Measurements from ENCODE around the gene EFNA5. TPM values are rescaled to one million over a fixed set of nuclear protein-coding genes. Genes with fewer than 3 reads are reported as not detected.

EFNA5 gene
- total RNA-seq, 2 donors from 2014 or later: 5.6 to 7.2 TPM

GRCh38 chr5:107636068-107636467, 34.7 kb downstream of the EFNA5 start:
- no peak for DNase-seq (ENCODE audit: low spot score)
- no peaks in the 10 kb centered on the region for H3K9me3 ChIP-seq
- no peaks in the 10 kb centered on the region for H3K36me3 ChIP-seq
- 87% methylated on average over 4 of the region's 4 CpGs for WGBS
- H3K4me3 ChIP-seq: no peak overlapping the region
- H3K27ac ChIP-seq: no peak overlapping the region
- intact Hi-C loops (cut with DNase I): no loop called here
- H3K4me1 ChIP-seq (replicated peaks): no peaks in the 10 kb centered on the region
- H3K27me3 ChIP-seq (replicated peaks; ENCODE audit: insufficient read depth): no peaks in the 10 kb centered on the region
- no peak for TF ChIP-seq CTCF (IDR thresholded peaks at IDR 0.05)
- TF ChIP-seq POLR2AphosphoS5 (IDR thresholded peaks at IDR 0.05): no peak
- no peak for TF ChIP-seq POLR2A (IDR thresholded peaks at IDR 0.05)

- TF ChIP-seq POLR2AphosphoS5 (IDR thresholded peaks at IDR 0.05) (no peak), CTCF (IDR thresholded peaks at IDR 0.05) (no peak), POLR2A (IDR thresholded peaks at IDR 0.05) (no peak)
- Histone ChIP-seq H3K27me3 (replicated peaks; ENCODE audit: insufficient read depth) (no peaks in the 10 kb centered on the region), H3K36me3 (no peaks in the 10 kb centered on the region), H3K9me3 (no peaks in the 10 kb centered on the region), H3K4me1 (replicated peaks) (no peaks in the 10 kb centered on the region), H3K27ac (no peak overlapping the region), H3K4me3 (no peak overlapping the region)
- intact Hi-C loops (cut with DNase I): no loop called here
- 92% methylated on average over 7 of the region's 7 CpGs for WGBS
- DNase-seq (ENCODE audit: low spot score): no peak
Measured at GRCh38 chr5:107634981-107635848, 35.5 kb downstream of the EFNA5 start.

- intact Hi-C loops (cut with DNase I): no loop called here
- TF ChIP-seq POLR2AphosphoS5 (IDR thresholded peaks at IDR 0.05) (no peak), CTCF (IDR thresholded peaks at IDR 0.05) (no peak), POLR2A (IDR thresholded peaks at IDR 0.05) (no peak)
- Histone ChIP-seq H3K4me1 (replicated peaks) (no peaks in the 10 kb centered on the region), H3K9me3 (no peaks in the 10 kb centered on the region), H3K27me3 (replicated peaks; ENCODE audit: insufficient read depth) (no peaks in the 10 kb centered on the region), H3K4me3 (no peak overlapping the region), H3K36me3 (no peaks in the 10 kb centered on the region), H3K27ac (no peak overlapping the region)
- WGBS: 83% methylated on average over 11 of the region's 11 CpGs
- DNase-seq (ENCODE audit: low spot score): no peak
Measured at GRCh38 chr5:107633171-107633901, 37.4 kb downstream of the EFNA5 start.

- Histone ChIP-seq H3K4me1 (replicated peaks) (no peaks in the 10 kb centered on the region), H3K4me3 (no peak overlapping the region), H3K9me3 (no peaks in the 10 kb centered on the region), H3K27ac (no peak overlapping the region), H3K27me3 (replicated peaks; ENCODE audit: insufficient read depth) (no peaks in the 10 kb centered on the region), H3K36me3 (no peaks in the 10 kb centered on the region)
- intact Hi-C loops (cut with DNase I): no loop called here
- DNase-seq (ENCODE audit: low spot score): no peak
- no peak for TF ChIP-seq POLR2A (IDR thresholded peaks at IDR 0.05)
- TF ChIP-seq CTCF (IDR thresholded peaks at IDR 0.05): no peak
- TF ChIP-seq POLR2AphosphoS5 (IDR thresholded peaks at IDR 0.05): no peak
- WGBS: 90% methylated on average over 4 of the region's 4 CpGs
Measured at GRCh38 chr5:107631805-107632362, 38.9 kb downstream of the EFNA5 start.

Measured in prostate gland (tissue), 2 donors.